Cardiac muscle cell (in vitro differentiated cells and primary cell): ENCODE measurements around the gene HDAC3. TPM values are rescaled to one million over a fixed set of nuclear protein-coding genes. Genes with fewer than 3 reads are reported as not detected.

Source experiments
- DNase-seq, 2 donors: peaks; one replicate each; pipeline versions ENCODE4 v3.0.0 to v3.0.0-alpha.2; 2010 to 2017; ENCODE audit warnings: low read depth in 1 of 2, low spot score in 1 of 2
- H3K27ac ChIP-seq: fragments of 200-600 bp; sonication (generic); 2 replicates; pipeline ENCODE4 v1.5.1; 2016
- H3K27me3 ChIP-seq: fragments of 200-600 bp; sonication (generic); 2 replicates; pipeline ENCODE4 v1.6.0; 2016; ENCODE audit warnings: control low read depth
- H3K36me3 ChIP-seq: fragments of 200-600 bp; sonication (generic); 2 replicates; pipeline ENCODE4 v1.5.1; 2016; ENCODE audit warnings: control low read depth
- H3K4me1 ChIP-seq: fragments of 200-600 bp; sonication (generic); 2 replicates; pipeline ENCODE4 v1.8.1; 2017; ENCODE audit warnings: low read depth, mild to moderate bottlenecking, mixed run types
- H3K4me3 ChIP-seq: fragments of 200-600 bp; sonication (generic); 2 replicates; pipeline ENCODE4 v1.5.1; 2016; ENCODE audit warnings: mild to moderate bottlenecking
- H3K9me3 ChIP-seq: fragments of 200-600 bp; sonication (generic); 2 replicates; pipeline ENCODE4 v1.5.1; 2017; ENCODE audit warnings: low read depth, mild to moderate bottlenecking, control low read depth
- polyA plus RNA-seq: library from polyadenylated mRNA; unstranded; fragments of >200 nt; fragmentation: Nextera tagmentation; extraction: Ambion mirVana; gene quantifications from 2 replicates; pipeline ENCODE4 v1.2.1, GENCODE V29; 2016
- total RNA-seq: library from RNA; depleted of rRNA; stranded (reverse); fragments of >200 nt; gene quantifications from 2 replicates; pipeline ENCODE4 v1.2.3, GENCODE V29; 2016
- TF ChIP-seq, protein P1 (sequence below): IDR thresholded peaks from 2 replicates; pipeline ENCODE4 v1.5.1; 2012; ENCODE audit warnings: low read depth, mild to moderate bottlenecking, low read length

Gene HDAC3
- total and polyA plus RNA-seq, 2 experiments from 2014 or later: 78.3 to 117 TPM

DNA sequence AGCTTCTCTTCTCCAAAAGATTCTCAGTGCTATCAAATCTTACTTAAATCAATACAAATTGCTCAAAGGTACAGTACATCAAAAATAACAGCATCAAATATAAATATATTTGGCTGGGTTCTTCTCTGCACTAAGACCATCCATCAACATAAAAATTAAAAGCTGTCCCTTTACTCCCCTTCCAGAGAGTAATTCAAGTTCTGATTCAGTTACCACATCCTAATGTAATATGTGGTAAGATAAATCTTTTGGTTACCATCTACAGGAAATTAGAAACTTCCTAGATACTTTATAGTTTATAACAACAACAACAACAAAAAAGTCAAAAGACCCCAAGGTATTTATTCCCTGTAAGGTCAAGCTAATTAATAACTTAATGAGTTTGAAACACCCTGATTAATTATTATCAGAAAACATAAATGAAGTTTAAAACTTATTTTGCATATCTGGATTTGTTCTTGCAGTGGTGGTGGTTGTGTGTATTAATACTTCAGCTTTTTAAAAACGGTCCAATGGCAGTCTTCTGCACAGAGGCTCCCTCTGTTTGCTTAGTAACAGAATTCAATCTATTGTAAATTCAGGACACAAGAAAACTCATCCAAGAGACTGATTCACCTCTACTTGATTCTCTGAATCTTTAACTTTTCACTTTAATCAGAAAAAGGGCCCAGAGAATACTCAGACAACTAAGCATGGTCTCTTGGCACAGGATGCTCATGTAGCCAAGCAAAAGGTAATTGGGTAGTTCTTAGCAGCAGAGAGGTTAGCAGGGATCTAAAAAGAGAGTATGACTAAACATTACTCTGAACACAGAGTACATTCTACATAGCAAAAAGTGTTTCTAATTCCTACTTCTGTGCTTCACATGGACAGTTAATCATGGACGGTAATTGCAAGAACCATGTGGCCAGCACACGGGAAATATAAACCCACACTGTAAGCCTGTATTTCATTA, 38.0 kb downstream of the HDAC3 start:
- H3K27me3 ChIP-seq: no peaks in the 10 kb centered on the region
- H3K4me1 ChIP-seq: no peaks in the 10 kb centered on the region
- H3K27ac ChIP-seq: peak overlapping the region; percentile 47
- H3K4me3 ChIP-seq: no peak overlapping the region
- no peak for DNase-seq
- H3K9me3 ChIP-seq: no peaks in the 10 kb centered on the region
- no peaks in the 10 kb centered on the region for H3K36me3 ChIP-seq
- TF ChIP-seq, protein P1, sequence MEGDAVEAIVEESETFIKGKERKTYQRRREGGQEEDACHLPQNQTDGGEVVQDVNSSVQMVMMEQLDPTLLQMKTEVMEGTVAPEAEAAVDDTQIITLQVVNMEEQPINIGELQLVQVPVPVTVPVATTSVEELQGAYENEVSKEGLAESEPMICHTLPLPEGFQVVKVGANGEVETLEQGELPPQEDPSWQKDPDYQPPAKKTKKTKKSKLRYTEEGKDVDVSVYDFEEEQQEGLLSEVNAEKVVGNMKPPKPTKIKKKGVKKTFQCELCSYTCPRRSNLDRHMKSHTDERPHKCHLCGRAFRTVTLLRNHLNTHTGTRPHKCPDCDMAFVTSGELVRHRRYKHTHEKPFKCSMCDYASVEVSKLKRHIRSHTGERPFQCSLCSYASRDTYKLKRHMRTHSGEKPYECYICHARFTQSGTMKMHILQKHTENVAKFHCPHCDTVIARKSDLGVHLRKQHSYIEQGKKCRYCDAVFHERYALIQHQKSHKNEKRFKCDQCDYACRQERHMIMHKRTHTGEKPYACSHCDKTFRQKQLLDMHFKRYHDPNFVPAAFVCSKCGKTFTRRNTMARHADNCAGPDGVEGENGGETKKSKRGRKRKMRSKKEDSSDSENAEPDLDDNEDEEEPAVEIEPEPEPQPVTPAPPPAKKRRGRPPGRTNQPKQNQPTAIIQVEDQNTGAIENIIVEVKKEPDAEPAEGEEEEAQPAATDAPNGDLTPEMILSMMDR: no peak

DNA sequence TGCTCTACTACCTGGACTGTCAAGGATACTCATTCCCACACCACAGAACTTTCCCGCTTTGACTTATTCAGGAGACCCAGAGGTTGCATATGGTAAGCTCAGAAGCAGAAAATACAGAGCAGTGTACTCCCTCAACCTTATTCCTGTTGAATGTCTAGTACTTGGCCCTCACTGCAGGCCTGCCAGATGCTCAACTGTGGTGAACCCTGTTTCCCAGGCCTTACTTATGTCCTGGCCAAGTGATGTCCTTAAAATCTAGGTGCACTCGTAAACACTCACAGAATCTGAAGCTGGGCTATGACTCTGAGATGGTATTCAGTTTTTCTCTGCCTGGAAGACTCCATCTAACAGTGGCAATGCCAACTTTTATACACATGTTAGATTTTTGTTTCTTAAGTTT, 38.8 kb downstream of the HDAC3 start:
- DNase-seq: no peak
- Histone ChIP-seq H3K4me1 (no peaks in the 10 kb centered on the region), H3K27ac (no peak overlapping the region), H3K27me3 (no peaks in the 10 kb centered on the region), H3K4me3 (no peak overlapping the region), H3K36me3 (no peaks in the 10 kb centered on the region), H3K9me3 (no peaks in the 10 kb centered on the region)
- TF ChIP-seq, protein P1: no peak

DNA sequence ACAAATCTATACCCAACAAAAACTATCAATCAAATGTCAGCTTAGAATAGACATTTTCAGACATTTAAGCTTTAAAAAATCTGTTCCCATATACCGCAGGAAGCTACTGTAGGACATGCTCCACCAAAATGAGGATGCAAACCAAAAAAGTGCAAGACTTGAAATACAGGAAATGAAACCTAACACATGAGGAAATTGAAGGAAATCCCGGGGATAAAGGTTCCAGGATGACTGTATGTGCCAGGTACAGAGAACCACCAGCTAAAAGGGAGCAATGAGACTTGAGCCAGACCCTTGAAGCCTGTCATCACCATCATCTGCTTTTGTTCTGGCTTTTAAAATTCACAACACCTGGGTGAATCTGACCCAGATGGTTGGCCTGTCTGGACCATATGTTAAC, 39.3 kb downstream of the HDAC3 start:
- H3K4me3 ChIP-seq: no peak overlapping the region
- no peak overlapping the region for H3K27ac ChIP-seq
- H3K4me1 ChIP-seq: no peaks in the 10 kb centered on the region
- TF ChIP-seq, protein P1: no peak
- DNase-seq: no peak
- H3K36me3 ChIP-seq: no peaks in the 10 kb centered on the region
- no peaks in the 10 kb centered on the region for H3K9me3 ChIP-seq
- H3K27me3 ChIP-seq: no peaks in the 10 kb centered on the region

DNA sequence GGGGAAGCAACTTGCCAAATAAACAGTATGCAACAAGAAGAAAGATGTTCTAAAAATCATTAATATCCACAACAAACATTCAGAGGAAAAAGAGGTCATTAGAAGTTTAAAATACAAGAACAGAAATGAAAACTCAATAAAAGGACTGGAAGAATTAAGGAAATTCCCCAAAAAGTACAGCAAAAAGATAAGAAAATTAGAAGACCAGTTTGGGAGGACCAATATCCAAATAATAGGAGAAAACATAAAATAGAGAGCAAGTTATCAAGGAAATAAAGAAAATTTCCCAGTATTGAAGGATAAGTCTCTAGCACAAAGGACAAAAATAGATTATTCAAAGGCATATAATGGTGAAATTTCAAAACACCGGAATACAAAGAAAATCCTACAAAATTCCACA, 39.8 kb downstream of the HDAC3 start:
- TF ChIP-seq, protein P1: no peak
- H3K4me3 ChIP-seq: no peak overlapping the region
- no peaks in the 10 kb centered on the region for H3K36me3 ChIP-seq
- DNase-seq: no peak
- H3K4me1 ChIP-seq: no peaks in the 10 kb centered on the region
- H3K27me3 ChIP-seq: no peaks in the 10 kb centered on the region
- no peak overlapping the region for H3K27ac ChIP-seq
- no peaks in the 10 kb centered on the region for H3K9me3 ChIP-seq

DNA sequence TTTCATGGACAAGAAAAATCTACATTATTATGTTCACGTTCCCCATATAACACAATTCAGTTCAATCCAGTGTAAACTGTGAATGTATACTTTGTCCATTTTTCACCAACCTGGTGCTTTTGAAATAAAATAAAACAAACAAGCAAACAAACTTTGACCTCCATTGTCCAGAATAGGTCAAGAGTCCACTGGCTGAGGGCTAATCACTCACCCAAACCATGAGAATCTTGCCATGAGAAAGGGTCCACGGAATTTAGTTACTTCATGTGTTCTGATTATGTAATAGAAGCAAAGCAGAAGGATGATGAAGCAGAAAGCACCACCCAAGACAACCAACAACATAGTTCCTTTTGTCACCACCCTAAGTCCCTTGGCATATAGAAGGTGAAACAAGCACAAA, 46.5 kb downstream of the HDAC3 start:
- no peaks in the 10 kb centered on the region for H3K9me3 ChIP-seq
- no peaks in the 10 kb centered on the region for H3K4me1 ChIP-seq
- TF ChIP-seq, protein P1: no peak
- no peak overlapping the region for H3K4me3 ChIP-seq
- no peak for DNase-seq
- no peaks in the 10 kb centered on the region for H3K27me3 ChIP-seq
- no peak overlapping the region for H3K27ac ChIP-seq
- H3K36me3 ChIP-seq: peaks cover 18% of the 10 kb centered on the region
